ENCODE results near the gene LRRC27.

LRRC27 gene

GRCh38 chr10:132360766-132361447 lies 28.9 kb downstream of the LRRC27 start:
- DNase-seq = peak; percentile 24

GRCh38 chr10:132361581-132362101 lies 29.6 kb downstream of the LRRC27 start:
- DNase-seq = no peak

DNA sequence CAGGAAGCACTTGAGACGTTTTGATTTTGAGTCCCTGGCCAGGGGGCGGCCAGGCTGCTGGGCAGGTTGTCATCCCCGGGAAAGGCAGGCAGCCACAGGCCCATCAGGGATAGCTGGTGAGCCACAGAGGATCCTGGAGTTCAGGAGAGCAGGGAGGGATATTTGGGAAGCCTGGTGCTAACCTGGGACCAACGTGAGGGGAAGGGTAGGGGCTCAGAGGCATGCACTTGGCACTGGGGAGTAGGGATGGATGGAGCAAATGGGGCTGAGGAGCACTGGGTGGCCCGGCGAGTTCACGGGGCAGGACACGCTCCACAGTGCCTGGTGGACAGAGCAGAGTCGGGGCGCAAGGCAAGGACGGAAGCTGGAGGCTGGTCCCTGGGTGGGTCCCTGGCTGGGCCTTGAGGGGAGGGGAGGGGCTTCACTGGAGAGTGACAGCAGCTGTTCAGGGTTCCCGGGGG lies 30.2 kb downstream of the LRRC27 start:
- DNase-seq = no peak

DNA sequence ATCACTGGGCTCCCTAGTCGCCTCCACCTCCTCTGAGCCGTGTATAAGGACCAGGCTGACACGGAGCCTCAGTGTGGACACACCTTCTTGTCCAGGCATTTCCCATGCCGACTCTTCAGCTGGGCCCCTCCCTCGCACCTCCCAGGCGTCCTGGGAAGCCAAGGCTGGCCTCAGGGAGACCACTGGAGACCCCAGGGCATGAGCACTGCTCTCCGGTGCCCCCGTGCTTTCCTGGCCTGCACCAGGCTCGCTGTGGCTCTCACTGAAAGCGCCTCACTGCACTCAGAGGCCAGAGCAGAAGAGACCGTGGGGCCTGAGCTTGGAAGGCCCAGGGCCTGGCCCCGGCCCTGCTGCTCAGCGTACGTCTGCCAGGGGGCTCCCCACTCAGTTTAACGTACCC lies 31.4 kb downstream of the LRRC27 start:
- DNase-seq = no peak

DNA sequence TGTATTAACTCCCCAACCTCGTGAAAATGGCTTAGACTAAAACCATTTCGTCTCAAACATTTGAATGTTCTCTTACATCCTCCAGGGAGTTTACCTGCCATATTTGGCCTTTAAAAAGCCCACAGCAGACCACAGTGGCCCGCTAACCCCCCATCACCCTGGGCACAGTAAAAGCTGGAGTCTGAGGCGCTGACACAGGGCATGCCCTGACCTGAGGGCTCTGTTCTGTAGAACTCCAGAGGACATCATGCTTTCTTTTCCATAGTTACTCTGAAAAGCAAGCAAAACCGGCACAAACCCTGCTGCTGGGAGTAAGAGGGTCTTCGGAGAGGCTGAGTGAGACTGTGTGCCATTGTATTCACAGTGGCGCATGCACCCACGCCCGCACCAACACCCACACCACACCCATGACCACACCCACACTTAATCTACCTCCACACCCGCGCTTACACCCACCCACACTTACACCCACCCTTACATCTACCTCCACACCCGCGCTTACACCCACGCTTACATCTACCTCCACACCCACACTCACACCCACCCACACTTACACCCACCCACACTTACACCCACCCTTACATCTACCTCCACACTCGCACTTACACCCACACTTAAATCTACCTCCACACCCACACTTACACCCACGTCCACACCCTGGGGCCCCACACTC lies 32.1 kb downstream of the LRRC27 start:
- DNase-seq = peak; percentile 46

DNA sequence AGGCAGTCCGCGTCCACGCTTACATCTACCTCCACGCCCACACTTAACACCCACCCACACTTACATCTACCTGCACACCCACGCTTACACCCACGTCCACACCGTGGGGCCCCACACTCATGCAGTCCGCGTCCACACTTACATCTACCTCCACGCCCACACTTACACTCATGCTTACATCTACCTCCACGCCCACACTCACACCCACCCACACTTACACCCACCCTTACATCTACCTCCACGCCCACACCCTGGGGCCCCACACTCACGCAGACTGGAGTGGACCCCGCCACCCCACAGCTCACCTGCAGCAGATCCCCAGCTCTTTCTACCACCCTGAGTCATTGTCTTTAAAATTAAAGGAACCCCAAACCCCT lies 32.6 kb downstream of the LRRC27 start:
- DNase-seq = peak; percentile 30

DNA sequence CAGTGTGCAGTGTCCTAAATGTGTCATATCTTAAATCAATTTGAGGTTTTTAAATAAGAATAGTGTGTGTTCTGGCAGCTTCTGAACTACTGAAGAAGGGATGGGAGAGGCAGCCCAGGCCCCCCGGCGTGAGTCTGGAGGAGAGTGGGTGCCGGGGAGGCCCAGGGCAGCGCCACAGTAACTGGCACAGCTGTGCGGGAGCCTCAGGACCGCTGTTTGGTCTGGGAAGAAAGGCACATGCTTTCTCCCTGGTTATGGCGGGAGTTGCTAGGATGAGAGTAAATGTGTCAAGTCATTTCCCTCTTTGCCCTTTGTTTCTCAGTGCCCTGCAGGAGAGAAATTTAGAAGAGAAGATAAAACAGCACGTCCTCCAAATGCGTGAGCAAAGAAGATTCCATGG lies 33.1 kb downstream of the LRRC27 start:
- no peak for DNase-seq

- no peak for DNase-seq
Measured at GRCh38 chr10:132366006-132366405, 34.0 kb downstream of the LRRC27 start.

DNA sequence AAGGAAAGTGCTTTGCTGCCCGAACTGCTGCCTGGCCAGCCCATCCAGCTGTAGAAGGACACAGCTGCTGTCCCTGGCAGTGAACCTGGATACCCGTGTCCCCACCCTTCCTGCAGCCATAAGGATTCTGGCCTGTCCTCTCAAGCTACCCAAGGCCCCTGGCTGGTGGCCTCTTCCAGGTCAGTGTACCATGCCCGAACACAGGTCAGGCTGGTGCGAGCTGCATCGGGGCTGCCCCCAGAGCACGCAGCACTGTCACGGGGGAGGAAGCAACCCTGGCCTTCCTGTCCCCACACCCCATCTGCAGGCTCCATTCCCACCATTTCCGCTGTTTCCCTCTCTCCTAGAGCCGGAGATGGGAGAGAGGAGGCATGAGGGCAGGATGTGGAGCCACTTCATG lies 34.5 kb downstream of the LRRC27 start:
- DNase-seq = no peak

GRCh38 chr10:132368391-132368790 lies 36.4 kb downstream of the LRRC27 start:
- no peak for DNase-seq

DNA sequence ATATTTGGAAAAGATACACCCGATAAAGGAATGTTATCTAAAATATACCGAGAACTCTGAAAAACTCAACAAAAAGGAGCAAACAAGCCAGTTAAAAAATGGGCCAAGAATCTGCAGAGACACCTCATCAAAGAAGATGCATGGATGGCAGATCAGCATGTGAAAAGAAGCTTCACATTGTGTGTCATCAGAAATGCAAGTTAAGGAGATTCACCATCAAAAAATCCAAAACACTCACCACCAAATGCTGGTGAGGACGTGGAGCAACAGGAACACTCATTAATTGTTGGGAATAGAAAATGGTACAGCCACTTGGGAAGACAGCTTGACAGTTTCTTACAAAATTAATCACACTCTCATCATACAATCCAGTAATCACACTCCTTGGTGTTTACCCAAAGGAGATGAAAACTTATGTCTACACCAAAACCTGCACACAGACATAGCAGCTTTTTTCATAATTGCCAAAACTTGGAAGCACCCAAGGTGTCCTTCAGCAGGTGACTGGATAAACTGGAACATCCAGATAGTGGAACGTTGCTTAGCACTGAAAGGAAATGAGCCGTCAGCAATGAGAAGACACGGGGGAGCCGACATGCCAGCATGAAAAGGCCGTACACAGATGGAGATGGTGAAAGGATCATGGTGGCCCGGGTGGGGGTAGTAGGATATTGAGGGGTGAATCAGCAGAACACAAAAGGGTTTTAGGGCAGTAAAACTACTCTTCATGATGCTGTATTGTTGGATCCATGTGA lies 37.1 kb downstream of the LRRC27 start:
- no peak for DNase-seq

DNA sequence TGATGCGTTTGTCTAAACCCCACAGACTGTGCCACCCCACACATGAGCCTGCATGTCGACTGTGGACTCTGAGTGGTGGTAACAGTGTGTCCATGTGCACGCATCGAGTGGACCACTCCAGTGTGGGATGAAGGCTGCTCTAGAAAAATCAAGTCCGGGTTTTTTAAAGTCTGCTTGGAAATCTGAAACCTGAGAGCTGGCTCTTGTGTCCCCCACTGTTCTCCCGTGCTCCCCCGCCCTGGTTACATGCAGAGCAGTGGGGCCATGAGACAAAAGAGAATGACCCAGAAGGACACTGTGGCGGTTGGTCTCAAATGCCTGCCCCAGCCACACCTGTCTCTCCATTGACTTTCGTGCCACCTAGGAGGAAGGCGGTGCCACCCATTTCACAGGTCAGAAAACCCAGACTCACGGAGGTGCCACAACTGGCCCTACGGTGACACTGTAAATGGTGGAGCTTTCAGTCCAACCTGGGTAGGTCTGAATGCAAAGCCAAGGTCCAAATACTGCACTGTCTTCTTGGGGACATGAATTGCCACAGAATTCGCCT lies 37.7 kb downstream of the LRRC27 start:
- DNase-seq = no peak

GRCh38 chr10:132370426-132371340 lies 38.7 kb downstream of the LRRC27 start:
- DNase-seq = no peak

DNA sequence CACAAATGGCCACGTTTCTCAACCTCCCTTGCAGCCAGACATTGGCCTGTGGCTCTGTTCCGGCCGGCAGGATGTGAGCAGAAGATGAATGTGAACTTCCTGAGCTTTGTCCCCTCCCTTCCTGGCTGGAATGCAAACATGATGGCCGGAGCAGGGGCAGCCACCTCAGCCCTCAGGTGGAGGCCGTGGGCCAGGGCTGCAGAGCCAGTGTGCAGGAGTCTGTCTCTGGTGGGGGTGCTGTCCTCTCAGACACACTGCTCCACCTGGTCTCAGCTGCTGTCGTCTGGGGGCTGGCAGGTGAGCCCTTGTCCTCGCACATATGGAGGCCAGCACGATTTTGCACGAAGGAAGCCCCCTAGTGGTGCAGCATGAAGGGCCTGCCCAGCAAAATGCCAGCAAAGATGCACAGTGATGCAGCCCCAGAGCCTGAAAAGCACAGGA lies 39.7 kb downstream of the LRRC27 start:
- DNase-seq = no peak

DNA sequence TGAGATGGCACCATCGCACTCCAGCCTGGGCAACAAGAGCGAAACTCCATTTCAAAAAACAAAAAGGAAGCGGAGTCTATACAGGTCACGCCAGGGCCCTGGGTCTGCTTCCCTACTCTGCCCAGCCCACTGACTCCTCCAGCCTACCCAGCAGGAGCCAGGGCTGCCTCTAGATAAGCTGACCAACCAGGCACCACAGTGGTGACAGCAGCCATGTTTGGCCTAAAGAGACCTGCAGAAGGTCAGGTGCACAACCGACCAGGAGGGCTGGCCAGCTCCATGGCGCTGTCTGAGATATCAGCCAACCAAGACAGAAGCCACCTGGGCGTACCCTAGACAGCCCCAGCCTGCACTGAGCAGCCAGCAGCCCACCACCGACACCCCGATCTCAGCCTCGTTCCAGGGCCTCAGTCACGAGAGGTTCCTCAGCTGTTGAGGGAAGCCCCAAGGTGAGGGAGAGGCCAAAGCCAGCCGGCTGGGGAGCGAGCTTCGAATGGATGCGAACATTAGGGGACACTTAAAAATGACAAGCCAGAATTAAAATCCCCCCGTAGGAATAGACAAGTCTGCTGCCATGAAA lies 40.6 kb downstream of the LRRC27 start:
- no peak for DNase-seq

GRCh38 chr10:132373241-132373955 lies 41.4 kb downstream of the LRRC27 start:
- no peak for DNase-seq

DNA sequence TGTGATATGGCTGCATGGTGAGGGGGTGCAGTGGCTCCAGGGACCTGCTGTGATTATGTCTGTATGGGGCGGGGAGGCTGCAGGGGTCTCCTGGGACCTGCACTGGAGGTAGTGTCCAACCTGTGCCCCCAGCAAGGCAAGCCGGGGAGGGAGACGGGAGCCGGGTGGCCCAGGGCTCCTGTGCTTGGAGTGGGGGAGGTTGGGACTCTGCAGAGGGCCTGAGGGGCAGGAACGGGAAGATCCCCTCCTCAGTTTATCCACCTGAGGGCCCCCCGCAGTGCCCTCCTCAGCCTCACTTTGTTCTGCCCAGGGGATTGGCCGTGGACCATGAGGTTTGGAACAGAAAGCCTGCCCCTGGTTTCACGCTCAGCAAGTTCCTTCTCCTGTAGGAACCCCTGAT lies 42.2 kb downstream of the LRRC27 start:
- DNase-seq = no peak

- no peak for DNase-seq
Measured at GRCh38 chr10:132374612-132375011, 42.6 kb downstream of the LRRC27 start.

- no peak for DNase-seq
Measured at GRCh38 chr10:132375116-132375794, 43.3 kb downstream of the LRRC27 start.

GRCh38 chr10:132375795-132376297 lies 43.9 kb downstream of the LRRC27 start:
- peak; percentile 45 for DNase-seq
